K562 (cell line): ENCODE measurements around the gene ZNF81. TPM values are rescaled to one million over a fixed set of nuclear protein-coding genes. Genes with fewer than 3 reads are reported as not detected.
A peak's percentile ranks its signal among the peaks of the same experiment; 100 is the strongest.

Source experiments
- ARID3B ChIP-seq: fragments of 250-450 bp; sonication (Bioruptor Pico); IDR thresholded peaks from 2 replicates; pipeline ENCODE4 v1.4.0; 2020; ENCODE audit warnings: borderline replicate concordance
- BCOR ChIP-seq: fragments of 450-650 bp; IDR thresholded peaks from 2 replicates; pipeline ENCODE4 v1.6.1; 2016
- CHD2 ChIP-seq: IDR thresholded peaks from 2 replicates; pipeline ENCODE4 v1.6.1; 2011; ENCODE audit warnings: low read depth, low read length
- FOXA3 ChIP-seq, 2 experiments: fragments of 450-650 bp in 1 of 2; sonication (generic) in 1 of 2; formaldehyde crosslinking; IDR thresholded peaks in 1 of 2; conservative IDR thresholded peaks in 1 of 2; 2 replicates each; pipeline versions ENCODE4 v1.4.0 to v1.8.0; 2020 to 2022; ENCODE audit warnings: mild to moderate bottlenecking in 2 of 2, missing genetic modification reagents in 1 of 2
- FOXM1 ChIP-seq, 2 experiments: fragments of 450-650 bp in 1 of 2; sonication (generic) in 1 of 2; formaldehyde crosslinking in 1 of 2; IDR thresholded peaks; 2 replicates each; pipeline versions ENCODE4 v1.6.1 to v1.9.0; 2017 to 2022; ENCODE audit warnings: low read depth in 2 of 2, mild to moderate bottlenecking in 2 of 2, missing genetic modification reagents in 1 of 2, moderate library complexity in 1 of 2
- GTF2B ChIP-seq: IDR thresholded peaks from 2 replicates; pipeline ENCODE4 v1.6.1; 2011; ENCODE audit not compliant: insufficient read length; ENCODE audit errors: extremely low read depth
- LEF1 ChIP-seq: fragments of 450-650 bp; IDR thresholded peaks from 2 replicates; pipeline ENCODE4 v1.6.1; 2016; ENCODE audit warnings: mild to moderate bottlenecking
- PHF20 ChIP-seq: fragments of 450-650 bp; IDR thresholded peaks from 2 replicates; pipeline ENCODE4 v1.6.1; 2018; ENCODE audit not compliant: partially characterized antibody
- SMARCC2 ChIP-seq: fragments of 450-650 bp; IDR thresholded peaks from 2 replicates; pipeline ENCODE4 v1.6.1; 2017; ENCODE audit warnings: antibody characterized with exemption, moderate library complexity, mild to moderate bottlenecking, low read depth
- SOX6 ChIP-seq: fragments of 450-650 bp; IDR thresholded peaks from 2 replicates; pipeline ENCODE4 v1.6.1; 2014; ENCODE audit warnings: mild to moderate bottlenecking
- SRSF1 ChIP-seq: fragments of 200-400 bp; formaldehyde crosslinking; IDR thresholded peaks from 2 replicates; pipeline ENCODE4 v1.6.1; 2017; ENCODE audit warnings: mild to moderate bottlenecking, low read depth, low read length, moderate library complexity
- TAF7 ChIP-seq: fragments of 450-650 bp; IDR thresholded peaks from 2 replicates; pipeline ENCODE4 v1.6.1; 2016; ENCODE audit warnings: missing genetic modification characterization, missing compliant biosample characterization
- TSHZ1 ChIP-seq: fragments of 250-450 bp; sonication (Bioruptor Pico); IDR thresholded peaks from 2 replicates; pipeline ENCODE4 v1.4.0; 2020; ENCODE audit warnings: mild to moderate bottlenecking, moderate library complexity
- ZBTB11 ChIP-seq, 3 experiments: fragments of 200-800 bp in 1 of 3; fragments of 250-450 bp in 1 of 3; fragments of 450-650 bp in 1 of 3; sonication (Bioruptor Pico) in 1 of 3; sonication (Bioruptor generic) in 1 of 3; formaldehyde crosslinking in 1 of 3; IDR thresholded peaks; 2 replicates each; pipeline versions ENCODE4 v1.6.1 to v1.8.0; 2016 to 2022; ENCODE audit warnings: mild to moderate bottlenecking in 2 of 3, missing genetic modification characterization in 2 of 3, missing compliant biosample characterization in 1 of 3, moderate library complexity in 1 of 3
- ZNF408 ChIP-seq: fragments of 250-450 bp; sonication (Bioruptor Pico); IDR thresholded peaks from 2 replicates; pipeline ENCODE4 v1.4.0; 2020; ENCODE audit warnings: low read depth, mild to moderate bottlenecking, moderate library complexity
- ZNF431 ChIP-seq: sonication (generic); formaldehyde crosslinking; IDR thresholded peaks from 2 replicates; pipeline ENCODE4 v1.8.0; 2022; ENCODE audit warnings: mild to moderate bottlenecking, missing genetic modification reagents
- ZNF644 ChIP-seq: fragments of 200-800 bp; sonication (Bioruptor generic); IDR thresholded peaks from 2 replicates; pipeline ENCODE4 v1.6.1; 2016; ENCODE audit warnings: low read depth, missing genetic modification characterization, missing compliant biosample characterization
- ZNF699 ChIP-seq: fragments of 250-450 bp; sonication (Bioruptor Pico); IDR thresholded peaks from 2 replicates; pipeline ENCODE4 v1.8.0; 2021; ENCODE audit warnings: mild to moderate bottlenecking, moderate library complexity; ENCODE audit not compliant: insufficient replicate concordance
- polyA plus RNA-seq, 8 experiments: library from polyadenylated mRNA; depleted of rRNA in 4 of 8; stranded (reverse) in 5 of 8; unstranded in 3 of 8; fragments of >200 nt; fragmentation: Nextera tagmentation in 2 of 8; fragmentation: Illumina TruSeq in 1 of 8; extraction: Ambion mirVana in 2 of 8; extraction: Trizol in 1 of 8; gene quantifications; 2 replicates each; pipeline versions ENCODE4 v1.2.1 to v1.2.3, GENCODE V29; 2011 to 2014; ENCODE audit warnings: inconsistent platforms in 1 of 8, missing spikeins in 1 of 8
- total RNA-seq, 7 experiments: library from RNA; depleted of rRNA in 6 of 7; stranded (reverse); fragments of >200 nt in 6 of 7; fragmentation: Illumina TruSeq in 2 of 7; extraction: Trizol in 2 of 7; gene quantifications; 2 replicates each; pipeline versions ENCODE4 v1.2.1 to v1.2.3, GENCODE V29; 2011 to 2021; ENCODE audit warnings: low replicate concordance in 1 of 7

Gene ZNF81
- total and polyA plus RNA-seq, 9 of the 15 experiments (the other 6 are each of a cell fraction or from before 2014, with no cell fraction given) = 2.4 to 9.6 (median 4.9) TPM

GRCh38 chrX:47936224-47936939 lies 99.7 kb downstream of the ZNF81 start (continued):
- no peak for TF ChIP-seq ARID3B
- peak in 1 of 3 experiments; percentile 35; a peak in 1 of 6 replicates for TF ChIP-seq ZBTB11 (CRISPR knock-in tag; IDR thresholded peaks at IDR 0.05)
- TF ChIP-seq SOX6 = peak; percentile 89
- TF ChIP-seq SMARCC2 = no peak
- TF ChIP-seq TAF7 (tag) = no peak
- TF ChIP-seq ZNF431 (CRISPR knock-in tag) = no peak
- TF ChIP-seq CHD2 = no peak
- TF ChIP-seq GTF2B = no peak
- TF ChIP-seq ZNF644 (tag) = no peak
- TF ChIP-seq LEF1 = no peak
- TF ChIP-seq ZNF408 = no peak
- 0 out of 2 replicates have a peak, but pooled peaks have one; percentile 37 for TF ChIP-seq FOXM1 (IDR thresholded peaks at IDR 0.05; ENCODE audit: low read depth)
- TF ChIP-seq FOXM1 (CRISPR knock-in tag; IDR thresholded peaks at IDR 0.05; ENCODE audit: low read depth) = no peak
- no peak for TF ChIP-seq ZNF699
- no peak for TF ChIP-seq SRSF1
- no peak for TF ChIP-seq TSHZ1
- TF ChIP-seq PHF20 = no peak
- TF ChIP-seq BCOR = peak; percentile 54
- TF ChIP-seq FOXA3 (CRISPR knock-in tag; conservative IDR thresholded peaks at IDR 0.05 in 1 of 2, IDR thresholded peaks at IDR 0.05 in 1 of 2) = no peak
